HEK293 (cell line): ENCODE data around the gene PKM.

Experiments used
- CTCF ChIA-PET: fragments of 350-600 bp; formaldehyde crosslinking; extraction: SDS; loops from one replicate; lab custom pipeline; 2021; ENCODE audit warnings: antibody characterized with exemption; lab: Yijun Ruan, JAX
- POLR2A ChIA-PET: fragments of 300-600 bp; formaldehyde crosslinking; extraction: SDS; loops from one replicate; lab custom pipeline; 2020; ENCODE audit warnings: antibody characterized with exemption, inconsistent platforms; lab: Yijun Ruan, JAX
- H3K27ac ChIP-seq: fragments of 200-500 bp; sonication (Bioruptor generic); 2 replicates; pipeline ENCODE4 v1.5.1; 2014; ENCODE audit warnings: low read depth, low read length, control low read depth, inconsistent platforms; ENCODE audit errors: extremely low read depth
- H3K36me3 ChIP-seq, 2 experiments: fragments of 200-500 bp in 1 of 2; sonication (Bioruptor generic) in 1 of 2; 1 replicate in 1 of 2; 2 replicates in 1 of 2; pipeline ENCODE4 v1.5.1; 2014 to 2017; ENCODE audit warnings: inconsistent platforms in 2 of 2, low read length in 2 of 2; ENCODE audit not compliant: control insufficient read depth in 2 of 2, insufficient read depth in 1 of 2
- H3K4me1 ChIP-seq: fragments of 200-500 bp; sonication (Bioruptor generic); 2 replicates; pipeline ENCODE4 v1.5.1; 2014; ENCODE audit warnings: mild to moderate bottlenecking, low read length, inconsistent platforms; ENCODE audit not compliant: control insufficient read depth, insufficient read depth
- H3K4me3 ChIP-seq: 2 replicates; pipeline ENCODE4 v1.5.1; 2011; ENCODE audit warnings: low read depth, mild to moderate bottlenecking, control low read depth, low read length, moderate library complexity
- H3K9me3 ChIP-seq: fragments of 200-500 bp; sonication (Bioruptor generic); 2 replicates; pipeline ENCODE4 v1.5.1; 2014; ENCODE audit warnings: low read depth, low read length, inconsistent platforms; ENCODE audit not compliant: control insufficient read depth, insufficient read depth
- OSR2 ChIP-seq: fragments of 450-650 bp; formaldehyde crosslinking; IDR thresholded peaks from 2 replicates; pipeline ENCODE4 v1.5.1; 2016; ENCODE audit warnings: missing biosample characterization, missing genetic modification characterization
- PATZ1 ChIP-seq: fragments of 450-650 bp; formaldehyde crosslinking; IDR thresholded peaks from 2 replicates; pipeline ENCODE4 v1.5.1; 2016; ENCODE audit warnings: missing biosample characterization, missing genetic modification characterization
- YY2 ChIP-seq: fragments of 450-650 bp; formaldehyde crosslinking; IDR thresholded peaks from 2 replicates; pipeline ENCODE4 v1.5.1; 2016; ENCODE audit warnings: missing biosample characterization, missing genetic modification characterization
- ZBTB17 ChIP-seq: fragments of 450-650 bp; formaldehyde crosslinking; IDR thresholded peaks from 2 replicates; pipeline ENCODE4 v1.5.1; 2016; ENCODE audit warnings: missing biosample characterization, missing genetic modification characterization
- ZBTB44 ChIP-seq: fragments of 450-650 bp; IDR thresholded peaks from 2 replicates; pipeline ENCODE4 v1.5.1; 2018; ENCODE audit warnings: missing biosample characterization, mild to moderate bottlenecking, missing genetic modification characterization
- ZFP3 ChIP-seq: fragments of 450-650 bp; formaldehyde crosslinking; IDR thresholded peaks from 2 replicates; pipeline ENCODE4 v1.5.1; 2016; ENCODE audit warnings: low read depth, missing biosample characterization, missing genetic modification characterization
- ZNF114 ChIP-seq: fragments of 450-650 bp; formaldehyde crosslinking; IDR thresholded peaks from 2 replicates; pipeline ENCODE4 v1.5.0; 2017; ENCODE audit warnings: missing biosample characterization, missing genetic modification characterization
- ZNF169 ChIP-seq: fragments of 450-650 bp; formaldehyde crosslinking; IDR thresholded peaks from 2 replicates; pipeline ENCODE4 v1.5.1; 2016; ENCODE audit warnings: missing biosample characterization, missing genetic modification characterization
- ZNF280D ChIP-seq: fragments of 450-650 bp; formaldehyde crosslinking; IDR thresholded peaks from 2 replicates; pipeline ENCODE4 v1.5.1; 2016; ENCODE audit warnings: missing biosample characterization, missing genetic modification characterization
- ZNF335 ChIP-seq: fragments of 450-650 bp; formaldehyde crosslinking; conservative IDR thresholded peaks from 2 replicates; pipeline ENCODE4 v1.5.1; 2016; ENCODE audit warnings: missing biosample characterization, missing genetic modification characterization
- ZNF529 ChIP-seq: fragments of 450-650 bp; formaldehyde crosslinking; IDR thresholded peaks from 2 replicates; pipeline ENCODE4 v1.5.1; 2017; ENCODE audit warnings: missing genetic modification characterization, missing biosample characterization; ENCODE audit not compliant: insufficient replicate concordance
- ZNF660 ChIP-seq: fragments of 450-650 bp; IDR thresholded peaks from 2 replicates; pipeline ENCODE4 v1.5.1; 2018; ENCODE audit warnings: missing biosample characterization, mild to moderate bottlenecking, missing genetic modification characterization
- ZNF843 ChIP-seq: fragments of 450-650 bp; formaldehyde crosslinking; IDR thresholded peaks from 2 replicates; pipeline ENCODE4 v1.5.1; 2016; ENCODE audit warnings: missing biosample characterization, missing genetic modification characterization
- TF ChIP-seq, protein P1 (sequence below): fragments of 450-650 bp; formaldehyde crosslinking; IDR thresholded peaks from 2 replicates; pipeline ENCODE4 v1.5.1; 2016; ENCODE audit warnings: missing biosample characterization, missing genetic modification characterization
- TF ChIP-seq, protein P2 (sequence below): fragments of 450-650 bp; formaldehyde crosslinking; IDR thresholded peaks from 2 replicates; pipeline ENCODE4 v1.5.1; 2017; ENCODE audit warnings: missing biosample characterization, missing genetic modification characterization
- TF ChIP-seq, protein P3 (sequence below): fragments of 450-650 bp; formaldehyde crosslinking; IDR thresholded peaks from 2 replicates; pipeline ENCODE4 v1.5.1; 2016; ENCODE audit warnings: missing biosample characterization, missing genetic modification characterization

Gene PKM

DNA sequence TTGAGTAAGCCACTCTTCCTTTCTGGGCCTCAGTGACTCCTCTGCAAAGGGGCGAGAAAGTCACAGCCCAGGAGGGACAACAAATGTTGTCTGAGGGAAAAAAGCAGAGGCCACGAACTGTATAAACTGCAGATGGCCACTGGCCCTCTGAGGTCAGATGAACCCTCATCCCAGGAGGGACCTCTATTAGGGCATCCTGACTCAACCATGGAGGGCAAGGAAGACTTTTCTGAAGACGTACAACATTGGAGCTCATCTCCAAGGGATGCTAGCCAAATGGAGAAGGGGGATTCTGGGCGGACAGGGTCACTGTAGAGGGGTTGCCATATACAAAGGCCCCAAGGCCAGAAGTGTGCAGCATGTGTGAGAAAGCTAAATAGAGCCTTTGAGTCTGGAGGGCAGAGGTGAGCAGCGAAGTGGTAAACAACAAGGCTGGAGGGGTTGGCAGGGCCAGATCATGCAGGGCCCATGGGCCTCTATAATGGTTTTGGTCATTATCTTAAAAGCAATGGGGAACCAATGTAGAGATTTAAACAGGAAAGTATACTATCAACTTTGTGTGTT, 50.1 kb downstream of the PKM start (continued):
- TF ChIP-seq, protein P1, sequence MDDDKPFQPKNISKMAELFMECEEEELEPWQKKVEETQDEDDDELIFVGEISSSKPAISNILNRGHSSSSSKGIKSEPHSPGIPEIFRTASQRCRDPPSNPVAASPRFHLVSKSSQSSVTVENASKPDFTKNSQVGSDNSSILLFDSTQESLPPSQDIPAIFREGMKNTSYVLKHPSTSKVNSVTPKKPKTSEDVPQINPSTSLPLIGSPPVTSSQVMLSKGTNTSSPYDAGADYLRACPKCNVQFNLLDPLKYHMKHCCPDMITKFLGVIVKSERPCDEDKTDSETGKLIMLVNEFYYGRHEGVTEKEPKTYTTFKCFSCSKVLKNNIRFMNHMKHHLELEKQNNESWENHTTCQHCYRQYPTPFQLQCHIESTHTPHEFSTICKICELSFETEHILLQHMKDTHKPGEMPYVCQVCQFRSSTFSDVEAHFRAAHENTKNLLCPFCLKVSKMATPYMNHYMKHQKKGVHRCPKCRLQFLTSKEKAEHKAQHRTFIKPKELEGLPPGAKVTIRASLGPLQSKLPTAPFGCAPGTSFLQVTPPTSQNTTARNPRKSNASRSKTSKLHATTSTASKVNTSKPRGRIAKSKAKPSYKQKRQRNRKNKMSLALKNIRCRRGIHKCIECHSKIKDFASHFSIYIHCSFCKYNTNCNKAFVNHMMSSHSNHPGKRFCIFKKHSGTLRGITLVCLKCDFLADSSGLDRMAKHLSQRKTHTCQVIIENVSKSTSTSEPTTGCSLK = no peak
- TF ChIP-seq ZNF660 (tag by site-specific recombination) (no peak), ZBTB17 (no peak), ZBTB44 (no peak), ZNF169 (tag by site-specific recombination) (no peak), ZNF529 (no peak)
- TF ChIP-seq, protein P2, sequence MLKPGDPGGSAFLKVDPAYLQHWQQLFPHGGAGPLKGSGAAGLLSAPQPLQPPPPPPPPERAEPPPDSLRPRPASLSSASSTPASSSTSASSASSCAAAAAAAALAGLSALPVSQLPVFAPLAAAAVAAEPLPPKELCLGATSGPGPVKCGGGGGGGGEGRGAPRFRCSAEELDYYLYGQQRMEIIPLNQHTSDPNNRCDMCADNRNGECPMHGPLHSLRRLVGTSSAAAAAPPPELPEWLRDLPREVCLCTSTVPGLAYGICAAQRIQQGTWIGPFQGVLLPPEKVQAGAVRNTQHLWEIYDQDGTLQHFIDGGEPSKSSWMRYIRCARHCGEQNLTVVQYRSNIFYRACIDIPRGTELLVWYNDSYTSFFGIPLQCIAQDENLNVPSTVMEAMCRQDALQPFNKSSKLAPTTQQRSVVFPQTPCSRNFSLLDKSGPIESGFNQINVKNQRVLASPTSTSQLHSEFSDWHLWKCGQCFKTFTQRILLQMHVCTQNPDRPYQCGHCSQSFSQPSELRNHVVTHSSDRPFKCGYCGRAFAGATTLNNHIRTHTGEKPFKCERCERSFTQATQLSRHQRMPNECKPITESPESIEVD (tag by site-specific recombination) = no peak

DNA sequence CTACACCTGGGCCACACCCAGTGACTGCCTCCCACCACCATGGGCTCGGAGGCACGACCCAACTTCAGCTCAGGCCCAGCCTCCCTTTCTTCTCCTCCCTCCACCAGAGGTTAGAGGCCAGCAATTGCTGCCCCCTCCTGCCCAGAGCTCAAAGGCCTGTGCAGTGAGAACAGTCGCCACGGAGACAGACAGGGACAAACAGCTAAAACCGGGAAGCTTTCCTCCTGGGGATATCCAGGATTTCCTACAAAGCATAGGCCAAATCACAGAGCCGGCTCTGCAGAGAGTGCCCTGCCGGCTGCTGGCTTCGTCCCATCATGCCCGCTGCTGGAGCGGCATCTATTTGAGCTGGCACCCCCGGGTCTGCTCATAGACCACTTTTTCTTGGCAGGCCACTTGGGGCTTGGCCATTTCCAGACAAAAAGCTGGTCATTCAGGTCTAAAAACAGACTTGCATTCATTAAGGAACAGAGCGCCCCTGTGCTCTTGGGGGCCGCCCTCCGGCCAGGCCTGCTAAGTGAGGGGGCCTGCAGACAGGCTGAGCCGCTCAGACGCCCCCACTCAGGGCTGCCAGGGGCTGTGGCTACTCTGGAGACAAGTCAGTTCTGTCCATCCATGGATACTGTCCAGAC, 50.9 kb downstream of the PKM start:
- H3K4me1 ChIP-seq = peaks cover 9% of the 10 kb centered on the region
- no peaks in the 10 kb centered on the region for H3K36me3 ChIP-seq
- H3K4me3 ChIP-seq = no peak overlapping the region
- ChIA-PET POLR2A (no interaction called here), CTCF (interaction anchor here (1.4 kb wide), 1 partner anchor 23 kb away, joined by 4 read pairs; no protein-coding TSS in a partner anchor)
- H3K9me3 ChIP-seq = no peaks in the 10 kb centered on the region
- no peak for TF ChIP-seq ZNF843 (tag by site-specific recombination)
- no peak for TF ChIP-seq OSR2 (tag by site-specific recombination)
- no peak for TF ChIP-seq ZNF335
- no peak for TF ChIP-seq PATZ1 (tag by site-specific recombination)
- TF ChIP-seq YY2 (tag by site-specific recombination) = no peak
- TF ChIP-seq, protein P3, sequence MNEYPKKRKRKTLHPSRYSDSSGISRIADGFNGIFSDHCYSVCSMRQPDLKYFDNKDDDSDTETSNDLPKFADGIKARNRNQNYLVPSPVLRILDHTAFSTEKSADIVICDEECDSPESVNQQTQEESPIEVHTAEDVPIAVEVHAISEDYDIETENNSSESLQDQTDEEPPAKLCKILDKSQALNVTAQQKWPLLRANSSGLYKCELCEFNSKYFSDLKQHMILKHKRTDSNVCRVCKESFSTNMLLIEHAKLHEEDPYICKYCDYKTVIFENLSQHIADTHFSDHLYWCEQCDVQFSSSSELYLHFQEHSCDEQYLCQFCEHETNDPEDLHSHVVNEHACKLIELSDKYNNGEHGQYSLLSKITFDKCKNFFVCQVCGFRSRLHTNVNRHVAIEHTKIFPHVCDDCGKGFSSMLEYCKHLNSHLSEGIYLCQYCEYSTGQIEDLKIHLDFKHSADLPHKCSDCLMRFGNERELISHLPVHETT (tag by site-specific recombination) = no peak
- TF ChIP-seq ZNF280D (tag by site-specific recombination) = no peak
- no peak for TF ChIP-seq ZFP3 (tag by site-specific recombination)
- TF ChIP-seq ZNF114 (tag by site-specific recombination) = no peak
- H3K27ac ChIP-seq = no peak overlapping the region
